Activated CD8-positive, alpha-beta memory T cell treated with anti-CD3 and anti-CD28 coated beads, Interleukin-2, amount 50 U/mL, for 24 hours (primary cell): ENCODE measurements around the gene SUPT4H1.
"Not testable (repeated sequence)": the region's sequence is repeated elsewhere in the genome, so short reads cannot be mapped to it uniquely, and the experiment has no call there.

Experiments used
- DNase-seq: peaks from one replicate; pipeline ENCODE4 v3.0.0-alpha.2; 2020; ENCODE audit errors: extremely low read depth

SUPT4H1 gene

DNA sequence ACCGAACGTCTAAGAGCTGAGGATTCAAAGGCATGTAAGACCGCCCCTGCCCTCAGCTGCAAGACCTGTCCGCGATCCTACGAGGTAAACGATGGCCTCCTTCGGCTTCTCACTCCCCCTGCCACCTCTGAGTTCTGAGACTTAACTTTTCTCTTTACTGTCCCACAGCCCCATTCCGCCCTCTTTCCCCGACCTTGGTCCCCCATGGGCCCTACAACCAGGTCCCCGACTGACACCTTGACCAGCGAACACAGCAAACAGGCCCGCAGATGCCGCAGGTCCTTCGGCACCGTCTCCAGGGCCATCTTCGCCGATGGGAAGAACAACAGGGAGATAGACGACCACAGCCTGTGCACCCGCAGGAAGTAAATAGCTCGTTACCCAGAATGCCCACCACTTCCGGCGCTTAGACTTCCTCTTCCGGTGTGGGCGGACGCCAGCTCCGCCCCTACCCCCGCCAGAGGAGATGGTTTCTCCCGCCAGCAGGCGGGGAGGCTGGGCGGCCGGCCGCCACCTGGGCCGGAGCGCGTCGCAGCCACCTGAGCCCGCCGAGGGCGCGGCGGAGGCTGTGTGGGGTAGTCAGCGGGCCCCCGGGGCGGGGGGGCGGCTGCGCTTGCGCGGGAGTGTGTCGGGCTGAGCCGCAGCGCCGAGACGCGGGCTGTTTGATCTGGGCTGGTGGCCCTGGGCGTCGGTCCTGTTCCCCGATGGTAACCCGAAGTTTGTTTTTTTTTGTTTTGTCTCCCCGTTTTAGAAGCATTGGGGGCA is at the start of gene SUPT4H1:
Gene SUPT4H1, minus strand, starts transcription at position 371 of the 765 bp plus-strand sequence. Its CDS starts 66 bp downstream, at position 305.
- DNase-seq = no peak

DNA sequence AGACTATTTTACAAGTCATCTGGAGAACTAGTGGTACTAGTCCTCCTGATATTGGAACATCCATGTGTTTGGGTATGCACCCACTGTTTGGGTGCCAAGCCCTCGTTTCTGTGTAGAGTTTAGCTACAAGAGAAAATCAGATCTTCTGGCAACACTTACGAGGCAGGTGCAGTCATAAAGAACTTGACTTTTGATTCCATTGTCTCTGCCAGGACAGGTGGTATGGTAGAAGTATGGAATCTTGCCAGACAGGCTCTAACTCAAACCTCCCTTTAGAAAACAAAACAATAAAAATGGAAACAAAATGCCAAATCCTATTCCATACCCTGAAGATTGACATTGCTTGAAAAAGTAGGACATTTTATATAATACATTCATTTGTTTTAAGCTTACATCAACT is 49.3 kb upstream of the SUPT4H1 start:
- no peak for DNase-seq

DNA sequence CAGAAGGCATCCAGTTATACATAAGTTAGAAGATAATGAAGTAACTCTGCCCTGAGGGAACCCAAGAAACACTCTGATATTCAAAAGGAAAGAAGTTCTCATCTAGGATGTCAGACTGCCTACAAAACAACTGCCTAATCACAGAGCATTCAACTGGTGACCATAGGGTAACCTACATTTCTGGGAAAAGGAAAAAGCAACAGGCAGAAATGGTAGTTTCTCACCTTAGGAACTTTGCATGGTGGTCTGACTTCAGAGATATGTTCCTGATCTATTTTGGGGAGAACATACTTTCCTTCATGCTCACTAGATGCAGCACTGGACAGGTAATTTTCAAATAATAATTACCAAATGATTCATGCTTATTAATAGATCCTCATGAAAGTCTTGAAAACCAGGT is 48.8 kb upstream of the SUPT4H1 start:
- DNase-seq = no peak

DNA sequence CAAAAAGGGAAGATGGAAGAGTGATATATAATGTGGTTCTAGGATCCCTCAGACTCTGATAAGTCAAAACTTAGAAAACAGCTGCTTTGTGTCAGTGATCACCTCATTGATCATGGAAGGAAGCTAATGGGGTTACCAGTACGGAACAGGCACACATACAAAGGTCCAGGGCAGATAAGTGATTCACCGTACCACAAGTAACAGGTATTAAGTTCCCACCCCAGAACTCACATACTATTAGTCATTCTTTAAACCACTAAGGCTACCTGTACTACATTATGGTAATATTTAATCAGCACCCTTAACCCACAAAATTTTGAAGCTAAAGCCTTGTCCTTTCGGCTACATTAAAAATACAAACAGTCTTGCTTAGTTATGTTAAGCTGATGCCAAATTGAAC is 48.0 kb upstream of the SUPT4H1 start:
- no peak for DNase-seq

DNA sequence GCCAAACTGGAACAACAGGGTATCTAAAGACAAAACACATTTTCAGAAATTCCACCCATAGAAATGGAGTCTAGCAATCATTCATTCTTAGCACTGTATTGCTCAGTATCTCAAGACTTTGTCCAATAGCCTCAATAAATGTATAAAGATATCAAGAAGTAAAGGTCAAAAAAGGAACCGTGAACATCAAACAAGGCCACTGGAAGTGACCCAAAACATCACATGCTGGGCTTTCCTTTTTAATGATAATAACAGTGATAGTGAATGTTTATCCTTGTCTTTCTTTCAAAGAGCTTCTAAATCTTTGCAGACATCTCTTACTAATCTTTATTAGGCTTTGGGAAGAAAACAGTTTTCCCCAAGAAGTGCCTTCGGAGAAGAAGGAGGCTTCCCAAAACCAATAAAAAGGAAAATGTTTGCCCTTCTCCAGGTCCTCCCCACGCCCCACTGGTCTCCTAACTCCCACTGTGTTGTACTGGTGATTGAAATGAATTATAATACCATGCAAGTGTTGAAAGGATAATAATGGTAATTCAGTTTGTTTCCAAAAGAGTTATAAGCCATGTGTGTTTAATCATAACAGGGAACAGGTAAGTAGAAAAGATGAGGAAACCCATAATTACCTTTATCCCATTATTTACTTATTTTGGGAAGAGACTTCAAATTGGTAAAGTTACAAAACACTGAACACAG is 46.7 kb upstream of the SUPT4H1 start:
- no peak for DNase-seq

DNA sequence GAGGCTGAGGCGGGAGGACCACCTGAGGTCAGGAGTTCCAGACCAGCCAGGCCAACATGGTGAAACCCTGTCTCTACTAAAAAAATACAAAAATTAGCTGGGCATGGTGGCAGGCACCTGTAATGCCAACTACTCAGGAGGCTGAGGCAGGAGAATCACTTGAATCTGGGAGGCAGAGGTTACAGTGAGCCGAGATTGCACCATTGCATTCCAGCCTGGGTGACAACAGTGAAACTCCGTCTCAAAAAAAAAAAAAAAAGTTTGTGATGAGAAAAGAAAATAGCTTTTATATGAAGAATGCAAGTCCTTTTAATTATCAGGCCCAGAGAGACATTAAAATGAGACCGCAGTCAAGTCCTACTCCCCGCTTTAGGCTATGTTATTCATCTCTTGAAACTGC is 45.4 kb upstream of the SUPT4H1 start:
- not testable (repeated sequence) for DNase-seq

DNA sequence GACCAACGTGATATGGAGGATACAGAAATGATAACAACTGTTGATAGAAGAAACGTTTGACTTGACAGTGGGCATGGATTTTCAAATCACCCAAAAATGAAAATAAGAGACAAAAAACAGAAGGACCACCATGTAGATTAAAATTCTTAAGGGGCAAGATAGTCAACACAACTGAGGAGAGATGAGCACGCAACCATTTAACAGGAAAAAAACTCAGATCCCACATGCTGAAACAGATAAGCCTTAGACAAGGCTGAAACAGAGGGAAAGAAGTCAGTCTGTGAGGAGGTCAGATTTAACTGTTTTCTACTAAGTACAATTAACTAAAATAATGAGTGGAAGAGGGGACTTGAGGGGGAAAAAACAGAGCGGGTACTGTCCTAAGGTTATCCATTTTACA is 44.2 kb upstream of the SUPT4H1 start:
- DNase-seq = no peak

DNA sequence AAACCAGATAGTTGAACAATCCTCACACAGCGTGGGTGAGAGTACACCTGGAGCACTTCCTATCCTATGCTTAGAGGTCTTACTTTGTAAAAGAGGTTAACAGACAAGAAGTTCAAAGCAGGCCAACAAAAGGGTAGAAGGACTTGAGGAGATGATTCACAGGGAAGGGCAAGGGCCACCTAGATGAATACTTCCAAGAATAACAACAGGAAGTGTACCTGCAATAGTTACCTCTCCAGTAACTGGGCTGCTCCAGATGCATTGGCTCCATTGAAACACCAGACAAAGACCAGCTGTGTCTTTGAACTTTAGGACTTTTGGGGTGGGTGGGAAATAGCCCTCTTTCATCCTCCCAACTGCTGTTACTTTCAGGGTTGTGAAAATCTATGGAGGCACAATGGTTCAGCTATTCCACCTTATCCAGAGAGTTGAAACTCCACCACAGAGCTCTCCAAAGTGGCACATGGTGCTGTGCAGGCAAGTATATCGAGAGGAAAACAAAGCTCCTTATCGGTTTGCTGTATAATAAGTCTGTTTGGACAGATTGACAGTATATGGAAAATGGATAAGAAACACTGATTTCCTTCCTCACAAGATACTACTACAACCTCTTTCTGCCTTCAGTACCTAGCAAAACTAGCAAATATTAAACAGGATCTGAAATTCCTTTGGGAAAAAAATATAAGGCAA is 42.7 kb upstream of the SUPT4H1 start:
- DNase-seq = no peak

DNA sequence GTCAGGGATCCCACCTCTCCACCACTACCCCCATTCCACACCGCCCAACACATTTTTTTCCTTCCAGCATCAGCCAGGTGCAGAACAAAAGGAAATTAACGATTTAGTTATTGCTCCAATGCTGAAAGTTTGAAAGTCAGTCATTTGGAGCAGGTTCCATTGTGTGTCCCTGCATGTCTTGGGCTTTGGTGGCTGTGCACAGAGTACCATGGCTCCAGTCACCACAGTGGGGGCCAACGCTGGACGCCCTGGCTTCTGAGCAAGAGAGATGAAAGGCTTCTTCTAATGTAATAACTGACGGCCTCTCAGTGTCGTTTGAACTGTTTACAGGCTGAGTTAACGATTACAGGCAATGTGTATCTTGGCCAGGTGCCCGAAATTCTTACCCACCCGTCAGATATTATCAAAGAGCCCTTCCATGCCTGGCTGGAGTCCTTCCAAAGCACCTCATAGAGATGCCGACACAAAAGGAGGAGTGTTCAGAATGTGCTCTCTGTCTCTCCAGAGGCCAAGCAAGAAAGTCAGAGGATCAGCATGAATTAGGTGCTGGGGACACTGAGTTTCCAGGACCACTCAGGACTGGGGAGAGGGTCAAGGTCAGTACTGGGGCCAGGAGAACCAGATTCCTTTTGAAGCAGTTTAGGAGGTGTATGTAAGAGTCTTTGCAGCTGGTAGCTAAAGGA is 39.4 kb upstream of the SUPT4H1 start:
- DNase-seq = no peak

DNA sequence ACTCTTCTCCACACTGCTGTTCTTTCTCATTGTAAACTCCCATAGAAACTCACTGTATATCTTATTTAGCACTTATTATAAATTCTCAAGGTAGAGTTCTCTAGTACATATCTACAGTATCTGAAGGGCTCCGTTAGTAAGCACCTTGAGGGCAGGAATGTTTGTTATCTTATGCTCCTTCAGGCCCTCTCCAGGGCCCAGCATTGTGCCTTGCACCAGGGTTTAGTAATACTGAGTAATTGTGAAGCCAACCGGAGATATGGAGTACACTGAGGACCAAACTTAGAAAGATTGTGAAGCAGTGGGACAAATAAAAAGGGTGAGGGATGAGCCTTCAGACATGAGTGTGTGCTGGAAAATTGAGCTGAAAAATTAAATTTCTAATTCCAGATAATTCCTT is 38.9 kb upstream of the SUPT4H1 start:
- DNase-seq = no peak

DNA sequence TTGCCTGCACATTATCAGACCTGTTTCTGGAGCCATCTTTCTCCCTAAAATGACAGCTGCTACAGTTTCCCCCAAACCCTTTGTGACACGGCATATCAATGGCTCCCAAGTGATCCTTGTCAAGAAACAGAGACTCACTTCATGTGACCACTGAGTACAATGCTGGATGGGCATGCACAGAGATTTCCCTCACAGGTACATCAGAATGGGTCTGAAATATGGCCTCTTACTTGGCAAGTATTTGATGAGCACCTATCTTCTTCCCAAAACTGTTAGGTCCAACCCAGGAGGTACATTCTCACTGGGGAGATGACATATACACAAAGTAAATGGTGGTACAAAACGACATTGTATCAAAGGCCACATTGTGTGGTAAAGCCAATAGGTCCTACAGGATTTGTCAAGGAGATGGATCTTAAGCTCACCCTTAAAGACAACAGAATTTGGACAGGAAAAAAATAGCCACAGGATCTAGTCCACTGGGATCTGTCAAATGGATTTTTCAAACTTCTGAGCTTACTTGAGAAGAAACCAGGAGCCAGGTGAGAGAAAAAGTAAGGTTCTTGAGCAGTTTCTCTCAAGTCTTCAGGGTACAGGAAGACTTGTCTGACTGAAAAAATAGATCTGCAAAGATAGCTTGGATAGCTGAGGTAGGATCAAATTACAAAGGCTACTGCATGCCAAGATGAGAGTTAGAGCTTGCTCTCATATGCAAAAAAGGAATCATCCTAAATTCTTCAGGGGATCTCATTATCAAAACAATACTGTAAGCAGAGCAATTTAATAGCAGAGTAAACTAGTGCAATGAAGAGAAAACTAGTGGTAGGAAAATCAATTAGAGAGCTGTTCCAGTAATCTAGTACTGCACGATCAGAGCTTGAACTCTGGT is 36.5 kb upstream of the SUPT4H1 start:
- no peak for DNase-seq

DNA sequence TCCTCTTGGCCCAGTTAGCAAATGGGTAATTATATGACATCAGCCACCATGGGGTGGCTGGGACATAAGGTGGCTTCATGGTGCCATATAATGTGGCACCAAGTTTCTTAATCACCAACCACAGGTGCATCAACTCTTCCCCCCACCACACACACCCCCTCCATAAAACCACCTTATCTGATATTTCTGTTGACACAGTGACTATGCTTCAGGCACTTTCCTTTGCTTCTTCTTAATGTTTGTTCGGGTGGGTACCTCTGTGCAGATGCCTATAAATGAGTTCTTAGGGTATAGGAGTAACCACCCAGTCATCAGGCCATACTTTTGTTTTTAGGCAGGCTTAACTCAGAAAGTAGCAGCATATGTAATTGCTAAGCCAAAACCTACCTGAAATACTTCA is 35.8 kb upstream of the SUPT4H1 start:
- no peak for DNase-seq

DNA sequence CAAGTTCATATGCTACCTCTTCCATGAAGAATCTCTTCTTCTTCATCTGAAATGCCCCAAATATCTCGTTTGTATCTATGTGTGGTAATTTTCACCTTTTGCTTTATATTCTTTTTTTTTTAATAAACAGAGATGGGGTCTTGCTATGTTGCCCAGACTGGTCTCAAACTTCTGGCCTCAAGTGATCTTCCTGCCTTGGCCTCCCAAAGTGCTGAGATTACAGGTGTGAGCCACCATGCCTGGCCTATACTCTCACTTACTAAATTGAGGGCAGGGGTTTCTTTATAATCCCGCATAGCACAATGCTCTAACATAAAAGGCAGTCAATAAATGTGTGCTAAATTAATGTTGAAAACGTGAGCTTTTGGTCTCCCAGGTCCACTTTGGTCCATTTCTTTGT is 34.7 kb upstream of the SUPT4H1 start:
- DNase-seq = no peak

DNA sequence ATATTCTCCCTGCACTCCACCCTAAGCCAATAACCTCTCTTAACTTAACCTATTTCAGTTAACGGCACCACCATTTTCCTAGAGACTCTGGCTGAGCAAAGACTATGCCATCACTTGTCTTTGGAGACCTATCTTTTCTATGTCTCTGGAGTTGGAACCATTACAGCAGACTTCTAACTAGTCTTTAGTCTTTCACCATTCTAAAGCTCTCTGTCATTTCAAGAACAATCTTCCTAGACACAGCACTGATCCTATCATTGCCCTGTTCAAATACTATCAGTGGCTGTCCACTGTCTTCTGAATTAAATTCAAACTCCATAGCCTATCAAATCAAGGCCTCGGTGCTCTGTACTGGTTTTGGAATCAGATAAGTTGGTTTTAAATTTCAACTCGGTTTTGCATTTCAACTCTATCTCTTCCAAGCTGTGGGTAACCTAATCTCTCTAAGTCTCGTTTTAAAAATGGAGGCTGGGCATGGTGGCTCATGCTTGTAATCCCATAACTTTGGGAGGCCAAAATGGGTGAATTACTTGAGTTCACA is 33.4 kb upstream of the SUPT4H1 start:
- no peak for DNase-seq

DNA sequence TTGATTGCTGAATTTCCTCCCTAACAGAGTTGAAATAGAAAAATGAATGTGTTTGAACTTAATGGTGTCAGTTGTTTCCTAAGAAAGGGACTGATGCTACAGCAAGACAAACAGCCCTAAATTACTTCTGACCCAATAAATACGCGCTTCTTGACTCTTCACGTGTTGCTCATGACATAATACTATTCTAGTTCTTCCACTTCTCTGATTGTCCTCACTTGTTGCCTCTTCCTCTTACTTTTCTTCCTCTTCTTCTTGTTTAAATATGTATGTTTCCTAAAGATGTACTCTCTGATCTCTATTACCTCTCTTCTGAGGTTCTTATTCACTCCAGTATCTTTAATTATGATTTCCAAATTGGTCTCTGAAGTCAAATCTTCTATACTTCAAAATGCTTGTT is 32.9 kb upstream of the SUPT4H1 start:
- no peak for DNase-seq

DNA sequence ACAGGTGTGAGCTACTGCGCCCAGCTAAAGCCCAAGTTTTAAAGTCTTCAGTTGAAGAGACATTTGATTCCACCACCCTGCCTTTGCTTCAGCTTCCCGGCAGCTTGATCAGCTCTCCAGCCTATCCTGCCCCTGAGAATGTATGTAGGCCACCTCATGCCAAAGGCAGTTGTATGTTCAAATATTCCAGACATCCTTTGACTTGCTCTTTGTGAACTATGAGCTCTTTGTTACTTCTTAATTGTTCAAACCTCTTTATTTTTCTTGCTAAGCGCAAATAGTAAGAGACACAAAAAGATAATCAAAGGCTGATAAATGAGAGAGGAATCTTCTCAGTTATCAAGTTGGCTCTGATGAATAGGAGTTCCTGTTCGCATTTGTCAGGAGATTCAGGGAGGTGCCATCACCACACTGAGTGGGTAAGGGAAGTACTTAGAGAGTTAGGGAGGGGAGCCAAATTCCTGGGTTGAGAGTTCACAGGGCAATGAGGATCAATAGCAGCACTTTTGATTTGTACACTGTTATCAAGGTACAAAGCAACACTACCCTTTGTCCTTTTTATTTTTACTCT is 32.0 kb upstream of the SUPT4H1 start:
- no peak for DNase-seq

DNA sequence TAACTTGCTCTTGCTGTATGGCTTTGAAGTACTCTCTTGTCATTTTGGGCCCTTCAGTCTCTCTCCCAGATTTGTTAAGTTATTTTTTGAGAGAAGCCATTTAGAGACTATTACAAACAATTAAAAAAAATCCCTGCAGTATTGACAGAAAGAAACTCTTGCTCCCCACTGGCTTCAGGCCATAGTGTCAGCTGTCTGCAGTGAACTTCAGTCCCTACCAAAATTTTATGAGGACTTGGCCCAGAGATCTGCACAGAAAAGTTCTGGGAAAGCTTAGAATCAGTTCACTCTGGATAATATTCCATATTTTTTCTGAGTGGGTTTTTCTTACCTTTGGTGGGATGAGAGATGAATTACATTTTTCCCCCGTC is 30.9 kb upstream of the SUPT4H1 start:
- no peak for DNase-seq

DNA sequence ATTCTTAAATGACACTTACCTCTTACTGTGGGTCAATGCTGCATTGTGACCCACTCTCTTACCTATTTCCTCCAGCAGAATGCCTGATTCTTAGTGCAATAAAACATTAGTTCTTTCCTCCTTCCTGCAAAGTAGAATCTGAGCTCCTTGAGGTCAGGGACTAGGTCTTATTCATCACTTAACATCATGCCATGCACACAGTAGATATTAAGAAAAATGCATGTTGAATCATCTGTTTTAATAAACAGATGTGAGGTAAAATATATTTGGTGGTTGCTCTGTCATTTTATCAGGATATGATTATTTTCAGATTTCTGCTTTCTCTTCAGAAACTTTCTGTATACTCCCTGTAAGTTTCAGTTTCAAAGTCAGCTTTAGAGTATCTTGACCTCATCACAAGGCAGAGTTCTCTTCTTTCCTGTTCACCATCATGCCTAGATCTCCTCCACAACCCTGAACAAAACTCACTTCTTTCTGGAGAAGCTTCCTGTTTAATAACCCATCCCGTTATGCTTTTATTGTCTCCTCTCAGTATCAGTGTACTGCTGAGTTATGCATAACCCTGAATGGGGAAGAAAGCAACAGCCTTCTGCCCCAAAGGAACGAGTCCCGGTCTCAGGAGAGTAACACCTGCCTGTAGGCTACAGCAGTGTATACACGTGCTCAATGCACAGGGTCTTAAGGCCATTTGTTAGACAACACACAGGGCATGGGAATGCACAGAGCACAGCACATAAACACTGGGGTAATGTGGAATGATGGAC is 30.3 kb upstream of the SUPT4H1 start:
- no peak for DNase-seq

DNA sequence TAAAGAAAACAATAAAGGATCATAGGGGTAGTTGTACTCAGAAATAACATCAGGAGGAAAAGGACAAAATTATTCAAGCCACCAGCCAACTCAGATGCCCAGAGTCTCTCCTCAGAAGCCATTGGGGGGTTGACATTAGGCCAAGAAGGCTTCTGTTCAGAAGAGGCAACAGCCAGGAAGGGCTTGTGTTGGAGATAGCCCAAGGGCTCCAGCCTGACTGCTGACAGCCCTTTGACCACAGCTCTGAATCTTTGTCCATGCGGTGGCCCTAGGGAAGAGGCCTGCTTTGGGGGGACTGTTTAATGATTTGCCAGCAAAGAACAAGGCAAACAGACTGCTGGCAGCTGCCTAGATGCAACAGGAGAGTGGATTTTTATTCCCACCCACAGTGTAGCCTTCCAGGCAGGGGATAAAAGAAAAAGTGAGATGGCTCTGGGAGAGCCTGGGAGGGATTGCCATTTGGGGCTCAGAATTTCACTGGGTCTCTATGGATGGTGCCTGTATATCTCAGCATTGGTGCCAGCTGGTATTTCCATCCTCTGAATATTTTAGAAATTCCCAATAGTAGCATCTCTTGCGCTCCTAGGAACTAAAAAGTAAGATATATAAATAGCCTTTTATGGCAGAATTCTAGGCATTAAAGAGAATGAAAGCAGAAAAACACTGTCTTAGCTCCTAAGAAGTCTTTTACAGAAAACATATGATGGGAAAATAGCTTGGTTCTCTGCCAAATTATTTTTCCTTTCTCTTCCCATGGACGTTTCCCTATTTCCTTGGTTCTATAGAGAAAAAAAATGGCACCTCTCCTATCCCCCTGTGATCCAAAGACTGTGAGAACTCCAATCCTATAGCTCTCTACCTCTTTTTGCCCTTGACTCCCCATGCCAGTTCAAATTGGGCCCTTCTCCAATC is 29.4 kb upstream of the SUPT4H1 start:
- no peak for DNase-seq
